EL (cell line): ENCODE measurements around the gene MROH7.

ENCODE experiments used
- DNase-seq: peaks from one replicate; pipeline ENCODE4 v3.0.0-alpha.2; 2016

MROH7 gene

DNA sequence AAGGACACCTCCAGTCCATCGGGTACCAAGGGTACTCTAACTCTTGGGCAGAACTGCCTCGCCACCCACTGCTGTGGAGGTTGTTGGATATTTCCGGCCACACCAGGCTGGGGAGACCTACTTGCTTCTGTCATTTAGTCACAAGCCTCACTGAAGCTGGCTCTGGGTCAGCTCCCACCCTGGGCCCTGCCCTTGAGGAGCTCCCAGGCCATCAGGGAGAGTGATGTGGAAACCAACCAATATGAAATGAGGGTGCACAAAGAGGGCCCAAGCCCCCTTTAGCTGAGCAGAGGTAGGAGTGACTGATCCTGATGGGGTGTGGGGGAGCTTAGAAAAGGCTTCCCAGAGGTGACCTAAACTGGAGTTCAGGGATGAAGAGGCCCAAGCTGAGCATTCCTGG, 103.1 kb downstream of the MROH7 start:
- DNase-seq = no peak

DNA sequence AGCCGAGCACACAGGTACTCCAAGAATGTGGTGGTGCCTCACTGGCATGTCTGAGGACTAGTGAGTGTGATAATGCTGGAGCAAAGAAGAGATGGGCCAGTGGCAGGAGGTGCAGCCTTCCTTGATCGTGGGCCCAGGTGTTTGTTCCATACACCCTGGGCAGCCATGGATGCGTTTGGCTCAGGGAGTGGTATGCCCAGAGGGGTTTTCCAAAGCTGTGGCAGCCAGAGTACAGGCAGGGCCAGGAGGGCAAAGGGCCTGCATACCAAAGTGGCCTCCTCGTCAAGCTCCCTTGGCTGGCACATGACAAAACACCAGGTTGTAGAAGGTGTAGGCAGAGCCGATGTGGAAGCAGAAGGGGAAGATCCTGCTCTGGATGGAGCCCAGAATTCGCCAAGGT, 103.7 kb downstream of the MROH7 start:
- DNase-seq = no peak

DNA sequence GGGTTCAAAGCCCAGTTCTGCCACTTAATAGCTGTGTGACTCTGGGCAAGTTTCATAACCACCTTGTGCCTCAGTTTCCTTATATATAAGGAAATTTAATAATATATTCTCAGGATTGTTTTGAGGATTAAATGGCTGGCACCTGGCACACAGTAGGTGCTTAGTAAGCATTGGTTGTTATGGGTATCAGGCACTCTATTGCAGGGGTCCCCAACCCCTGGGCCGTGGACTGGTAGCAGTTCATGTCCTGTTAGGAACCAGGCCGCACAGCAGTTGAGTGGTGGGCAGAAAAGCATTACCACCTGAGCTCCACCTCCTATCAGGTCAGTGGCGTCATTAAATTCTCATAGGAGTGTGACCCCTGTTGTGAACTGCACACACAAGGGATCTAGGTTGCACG, 104.3 kb downstream of the MROH7 start:
- no peak for DNase-seq

DNA sequence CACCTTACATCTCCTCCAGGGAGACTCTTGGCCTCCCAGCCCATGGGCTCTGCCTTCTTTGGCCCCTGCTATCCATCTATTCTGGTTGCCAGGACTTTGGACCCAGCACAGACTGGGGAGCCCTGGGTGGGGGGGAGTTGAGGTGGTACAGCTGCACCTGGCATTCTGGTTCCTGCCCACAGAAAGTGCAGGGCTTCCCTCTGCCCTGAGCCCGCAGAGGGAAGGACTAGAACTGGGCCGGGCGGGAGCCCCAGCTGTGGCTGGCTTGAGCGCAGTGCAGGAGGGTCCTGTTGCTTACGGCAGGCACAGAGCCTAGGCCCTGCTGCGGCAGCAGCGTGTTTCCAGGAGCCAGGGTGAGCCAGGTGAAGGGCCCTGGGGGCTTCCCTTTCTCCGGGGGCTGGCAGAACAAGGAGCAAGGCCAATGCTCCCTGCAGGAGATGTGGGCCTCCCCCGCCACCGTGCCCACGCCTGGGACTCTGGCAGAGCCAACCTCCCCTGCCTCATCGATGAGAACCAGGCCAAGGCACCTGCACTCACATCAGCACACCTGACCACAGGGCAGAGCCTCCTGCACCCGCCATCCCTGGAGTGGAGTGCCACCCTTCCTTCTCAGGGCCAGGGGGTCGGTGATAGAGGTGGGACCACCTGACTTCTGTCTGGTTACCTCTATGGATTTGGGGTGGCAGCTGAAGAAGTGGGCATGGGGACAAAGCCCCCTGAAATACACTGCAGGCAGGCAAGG, 106.7 kb downstream of the MROH7 start:
- no peak for DNase-seq

DNA sequence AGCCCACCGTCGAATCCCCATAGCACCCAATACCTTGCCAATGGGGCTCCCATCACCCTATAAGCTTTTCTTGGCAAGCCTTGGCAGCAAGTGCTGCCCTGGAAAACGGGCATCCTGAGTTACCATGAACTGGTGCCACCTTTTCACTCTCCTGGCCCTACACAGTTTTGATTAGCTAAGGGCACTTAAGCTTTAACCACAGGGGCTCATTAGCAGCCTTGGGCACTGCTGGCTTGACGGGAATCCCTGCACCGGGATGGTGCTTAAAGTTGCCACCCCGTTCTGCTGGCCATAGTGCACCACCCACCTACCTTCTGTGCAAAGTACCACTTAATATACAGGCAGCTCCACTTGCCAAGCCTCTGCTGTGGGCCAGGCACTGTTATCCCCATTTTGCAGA, 109.0 kb downstream of the MROH7 start:
- DNase-seq = no peak

DNA sequence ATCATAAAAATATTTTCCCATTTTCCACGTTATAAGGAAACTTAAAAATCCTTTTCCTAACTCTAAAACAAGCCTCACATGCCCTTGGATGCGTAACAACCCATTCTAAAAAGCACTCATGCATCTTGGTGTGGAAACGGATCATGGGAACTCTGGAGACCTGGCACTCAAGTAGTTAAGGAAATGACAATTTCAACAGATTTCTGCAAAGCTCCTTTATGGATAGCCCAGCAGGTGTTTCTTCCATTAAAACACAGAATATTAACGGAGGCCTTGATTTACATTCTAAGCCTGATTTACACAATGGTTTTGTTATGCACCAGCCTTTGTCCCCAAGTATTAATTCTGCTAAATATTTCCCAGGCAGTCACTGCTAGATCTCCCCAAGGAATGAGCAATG, 109.8 kb downstream of the MROH7 start:
- no peak for DNase-seq

DNA sequence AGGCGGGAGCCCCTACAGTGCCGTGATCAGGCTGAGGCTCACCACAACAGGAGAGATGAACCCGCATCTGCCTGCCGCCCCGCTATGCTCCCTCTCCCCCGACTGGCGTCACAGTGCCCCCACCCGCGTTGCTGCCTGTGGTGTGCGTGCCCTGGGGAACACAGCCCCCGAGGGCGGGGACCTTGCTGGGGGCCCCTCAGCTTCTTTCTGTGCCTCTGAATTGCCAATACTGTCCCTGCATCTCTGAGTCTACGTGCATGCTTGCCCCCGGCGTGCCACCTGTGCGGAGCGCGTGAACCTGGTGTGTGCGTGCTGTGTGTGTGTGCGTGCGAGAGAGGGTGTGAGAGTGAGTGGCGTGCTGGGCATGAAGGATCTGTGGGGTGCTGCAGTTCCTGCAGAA, 112.5 kb downstream of the MROH7 start:
- no peak for DNase-seq

DNA sequence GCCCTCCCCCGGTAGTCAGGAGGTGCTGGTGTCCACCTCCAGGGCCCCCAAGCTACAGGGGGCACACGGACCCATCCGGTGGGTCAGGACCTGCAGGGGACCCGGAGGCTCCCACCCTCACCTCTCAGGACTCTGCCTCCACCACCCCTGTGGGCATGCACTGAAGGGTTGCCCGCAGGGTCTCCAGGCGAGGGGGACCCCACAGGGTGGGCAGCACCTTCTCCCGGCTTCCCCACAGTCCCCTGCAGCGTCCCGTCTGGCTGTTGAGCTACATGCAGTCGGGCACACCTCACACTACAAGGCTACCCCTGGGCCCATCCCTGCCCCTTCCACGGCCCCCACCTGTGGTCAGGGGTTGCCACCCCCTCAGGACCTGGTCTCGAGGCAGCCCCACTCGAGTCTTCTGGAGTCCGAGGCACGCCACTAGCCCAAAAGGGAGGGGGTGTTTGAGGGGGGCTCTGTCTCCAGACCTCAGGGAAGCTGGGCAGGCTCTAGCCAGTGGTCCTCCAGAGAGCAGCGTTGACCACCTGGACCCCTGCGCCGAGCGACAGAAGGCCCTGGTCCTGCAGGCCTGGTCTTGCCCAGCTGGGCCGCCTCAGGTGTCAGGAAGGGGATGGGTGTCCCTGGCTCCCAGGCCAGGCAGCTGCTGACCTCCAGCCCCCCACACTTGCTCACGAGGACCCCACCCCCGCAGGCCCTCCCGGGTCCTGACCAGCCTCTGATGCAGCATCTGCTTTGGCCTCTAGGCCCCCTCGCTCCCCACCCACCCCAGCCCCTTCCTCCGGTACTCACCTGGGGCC, 113.1 kb downstream of the MROH7 start:
- DNase-seq = no peak

DNA sequence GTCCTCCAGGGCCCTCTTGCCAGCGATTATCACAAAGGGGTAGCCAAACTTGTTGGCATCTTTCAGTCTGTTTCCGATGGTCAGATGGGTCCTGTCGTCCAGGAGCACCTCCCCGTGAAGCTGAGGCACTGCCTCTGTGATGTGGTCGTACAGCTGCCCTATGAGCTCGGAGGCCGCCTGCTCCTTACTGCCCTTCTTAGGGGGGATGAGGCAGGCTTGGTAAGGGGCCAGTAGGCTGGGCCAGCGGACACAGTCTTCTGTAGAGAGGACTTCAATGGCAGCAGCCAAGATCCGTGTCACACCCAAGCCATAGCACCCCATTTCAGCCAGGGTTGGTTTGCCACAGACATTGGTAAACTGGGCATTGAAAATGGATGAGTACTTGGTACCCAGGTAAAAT, 116.2 kb downstream of the MROH7 start:
- no peak for DNase-seq

DNA sequence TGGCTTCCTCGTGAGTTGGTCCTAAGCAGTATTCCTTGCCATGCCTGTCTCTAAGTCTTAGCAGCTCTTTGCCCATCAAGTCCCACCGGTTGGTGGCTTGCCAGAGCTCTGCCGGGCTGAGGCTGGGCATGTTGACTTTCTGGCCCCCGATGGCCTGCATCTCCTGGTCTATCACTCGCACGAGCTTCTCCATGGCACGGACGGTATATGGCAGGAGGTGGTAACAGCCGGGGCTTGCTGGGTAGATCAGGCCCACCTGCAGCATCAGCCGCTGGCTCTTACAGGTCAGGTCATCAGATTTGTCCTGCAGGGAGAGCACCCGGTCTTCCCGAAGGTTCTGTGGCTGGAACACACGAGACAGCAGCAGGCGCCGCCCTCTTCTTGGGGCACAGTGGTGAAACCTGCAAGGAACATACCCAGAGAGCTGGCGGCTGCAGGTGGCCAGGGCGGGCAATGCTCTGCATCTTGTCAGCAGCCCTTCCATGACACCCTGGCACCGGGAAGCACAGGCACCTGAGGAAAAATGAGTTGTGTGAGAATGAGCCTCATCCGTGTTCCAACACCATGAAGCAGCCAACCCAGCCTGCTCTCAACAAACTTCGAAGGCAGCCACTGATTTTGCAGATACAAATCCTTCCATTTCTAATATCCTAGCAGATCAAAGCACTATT, 117.2 kb downstream of the MROH7 start:
- no peak for DNase-seq
